ENCODE data around the gene UVRAG.

UVRAG gene

DNA sequence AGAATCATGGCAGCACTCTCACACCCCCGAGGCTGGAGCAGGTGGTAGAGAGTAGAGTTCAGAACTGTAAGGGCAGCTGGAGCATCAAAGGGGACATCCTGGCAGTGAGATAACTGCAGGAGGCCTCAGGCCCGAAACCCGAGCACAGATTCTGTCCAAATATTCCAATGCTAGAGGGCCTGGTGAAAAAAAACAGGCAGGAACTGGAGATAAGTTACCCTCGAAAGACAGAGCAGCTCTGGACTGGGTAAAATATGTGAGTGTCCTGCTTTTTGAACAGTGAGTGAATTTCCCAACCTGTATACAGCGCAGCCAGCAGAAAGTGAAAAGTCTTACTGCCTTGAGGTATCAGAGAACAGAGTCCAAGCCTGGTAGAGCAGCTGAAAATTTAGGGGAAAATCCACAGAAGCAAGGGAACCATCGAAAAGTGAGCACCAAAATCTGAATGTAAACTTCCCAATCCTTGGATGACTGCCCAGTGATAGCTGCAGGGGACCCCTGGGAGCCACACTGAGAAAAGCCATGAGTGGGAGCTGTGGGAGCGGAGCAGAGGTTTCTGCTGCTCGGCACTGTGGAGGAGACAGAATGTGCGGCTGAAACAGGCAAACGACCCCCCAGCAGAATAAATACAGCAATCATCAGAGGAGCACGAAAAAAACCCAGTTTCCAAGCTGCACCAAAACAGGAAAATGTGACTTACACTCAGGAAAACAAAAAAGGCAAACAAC lies 340.7 kb downstream of the UVRAG start:
- Histone ChIP-seq H3K4me3 (replicated peaks; ENCODE audit: insufficient read depth, low read length) (no peak overlapping the region), H3K27ac (replicated peaks) (no peak overlapping the region), H3K27me3 (ENCODE audit: insufficient read depth, poor library complexity, severe bottlenecking) (no peaks in the 10 kb centered on the region)
- TF ChIP-seq, protein P1, sequence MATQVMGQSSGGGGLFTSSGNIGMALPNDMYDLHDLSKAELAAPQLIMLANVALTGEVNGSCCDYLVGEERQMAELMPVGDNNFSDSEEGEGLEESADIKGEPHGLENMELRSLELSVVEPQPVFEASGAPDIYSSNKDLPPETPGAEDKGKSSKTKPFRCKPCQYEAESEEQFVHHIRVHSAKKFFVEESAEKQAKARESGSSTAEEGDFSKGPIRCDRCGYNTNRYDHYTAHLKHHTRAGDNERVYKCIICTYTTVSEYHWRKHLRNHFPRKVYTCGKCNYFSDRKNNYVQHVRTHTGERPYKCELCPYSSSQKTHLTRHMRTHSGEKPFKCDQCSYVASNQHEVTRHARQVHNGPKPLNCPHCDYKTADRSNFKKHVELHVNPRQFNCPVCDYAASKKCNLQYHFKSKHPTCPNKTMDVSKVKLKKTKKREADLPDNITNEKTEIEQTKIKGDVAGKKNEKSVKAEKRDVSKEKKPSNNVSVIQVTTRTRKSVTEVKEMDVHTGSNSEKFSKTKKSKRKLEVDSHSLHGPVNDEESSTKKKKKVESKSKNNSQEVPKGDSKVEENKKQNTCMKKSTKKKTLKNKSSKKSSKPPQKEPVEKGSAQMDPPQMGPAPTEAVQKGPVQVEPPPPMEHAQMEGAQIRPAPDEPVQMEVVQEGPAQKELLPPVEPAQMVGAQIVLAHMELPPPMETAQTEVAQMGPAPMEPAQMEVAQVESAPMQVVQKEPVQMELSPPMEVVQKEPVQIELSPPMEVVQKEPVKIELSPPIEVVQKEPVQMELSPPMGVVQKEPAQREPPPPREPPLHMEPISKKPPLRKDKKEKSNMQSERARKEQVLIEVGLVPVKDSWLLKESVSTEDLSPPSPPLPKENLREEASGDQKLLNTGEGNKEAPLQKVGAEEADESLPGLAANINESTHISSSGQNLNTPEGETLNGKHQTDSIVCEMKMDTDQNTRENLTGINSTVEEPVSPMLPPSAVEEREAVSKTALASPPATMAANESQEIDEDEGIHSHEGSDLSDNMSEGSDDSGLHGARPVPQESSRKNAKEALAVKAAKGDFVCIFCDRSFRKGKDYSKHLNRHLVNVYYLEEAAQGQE (IDR thresholded peaks at IDR 0.05; ENCODE audit: insufficient replicate concordance, low read depth), result no peak
- TF ChIP-seq POLR2AphosphoS5 (IDR thresholded peaks at IDR 0.05; ENCODE audit: low read depth), result no peak
- TF ChIP-seq GABPA (IDR thresholded peaks at IDR 0.05; ENCODE audit: low read depth), result no peak
- TF ChIP-seq SPI1 (IDR thresholded peaks at IDR 0.05; ENCODE audit: borderline replicate concordance, low read depth), result no peak
- DNase-seq (ENCODE audit: low read depth in 1 of 2, low spot score in 1 of 2), result no peak

DNA sequence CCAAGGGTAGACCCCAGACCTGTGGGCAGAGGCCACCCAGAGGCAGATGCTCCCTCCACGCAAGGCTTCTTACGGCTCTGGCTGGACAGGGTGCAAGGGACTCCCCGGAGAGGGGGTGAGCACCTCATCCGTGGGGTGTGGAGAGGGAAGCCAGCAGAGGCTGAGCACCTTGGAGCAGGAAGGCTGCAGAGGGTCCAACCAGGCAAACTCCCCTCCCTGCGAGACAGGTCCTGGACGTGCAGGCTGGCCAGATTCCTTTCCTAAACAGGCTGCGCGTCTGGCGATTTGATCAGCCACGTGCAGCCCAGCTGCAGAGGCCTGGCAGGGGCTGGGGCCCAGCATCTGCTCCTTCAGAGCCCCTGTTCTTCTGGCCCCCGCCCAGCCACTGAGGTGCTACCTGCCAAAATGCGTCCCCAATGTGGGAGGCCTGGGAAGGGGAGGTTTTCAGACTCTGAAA lies 342.0 kb downstream of the UVRAG start:
- Histone ChIP-seq H3K4me3 (replicated peaks; ENCODE audit: insufficient read depth, low read length) (no peak overlapping the region), H3K27me3 (ENCODE audit: insufficient read depth, poor library complexity, severe bottlenecking) (no peaks in the 10 kb centered on the region), H3K27ac (replicated peaks) (no peak overlapping the region)
- DNase-seq (ENCODE audit: low read depth in 1 of 2, low spot score in 1 of 2), result no peak
- TF ChIP-seq SPI1 (IDR thresholded peaks at IDR 0.05; ENCODE audit: borderline replicate concordance, low read depth), result no peak
- TF ChIP-seq POLR2AphosphoS5 (IDR thresholded peaks at IDR 0.05; ENCODE audit: low read depth), result no peak
- TF ChIP-seq, protein P2, sequence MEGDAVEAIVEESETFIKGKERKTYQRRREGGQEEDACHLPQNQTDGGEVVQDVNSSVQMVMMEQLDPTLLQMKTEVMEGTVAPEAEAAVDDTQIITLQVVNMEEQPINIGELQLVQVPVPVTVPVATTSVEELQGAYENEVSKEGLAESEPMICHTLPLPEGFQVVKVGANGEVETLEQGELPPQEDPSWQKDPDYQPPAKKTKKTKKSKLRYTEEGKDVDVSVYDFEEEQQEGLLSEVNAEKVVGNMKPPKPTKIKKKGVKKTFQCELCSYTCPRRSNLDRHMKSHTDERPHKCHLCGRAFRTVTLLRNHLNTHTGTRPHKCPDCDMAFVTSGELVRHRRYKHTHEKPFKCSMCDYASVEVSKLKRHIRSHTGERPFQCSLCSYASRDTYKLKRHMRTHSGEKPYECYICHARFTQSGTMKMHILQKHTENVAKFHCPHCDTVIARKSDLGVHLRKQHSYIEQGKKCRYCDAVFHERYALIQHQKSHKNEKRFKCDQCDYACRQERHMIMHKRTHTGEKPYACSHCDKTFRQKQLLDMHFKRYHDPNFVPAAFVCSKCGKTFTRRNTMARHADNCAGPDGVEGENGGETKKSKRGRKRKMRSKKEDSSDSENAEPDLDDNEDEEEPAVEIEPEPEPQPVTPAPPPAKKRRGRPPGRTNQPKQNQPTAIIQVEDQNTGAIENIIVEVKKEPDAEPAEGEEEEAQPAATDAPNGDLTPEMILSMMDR (IDR thresholded peaks at IDR 0.05; ENCODE audit: insufficient read depth, low read length), result no peak
- TF ChIP-seq GABPA (IDR thresholded peaks at IDR 0.05; ENCODE audit: low read depth), result no peak
- TF ChIP-seq, protein P1 (IDR thresholded peaks at IDR 0.05; ENCODE audit: insufficient replicate concordance, low read depth), result no peak

DNA sequence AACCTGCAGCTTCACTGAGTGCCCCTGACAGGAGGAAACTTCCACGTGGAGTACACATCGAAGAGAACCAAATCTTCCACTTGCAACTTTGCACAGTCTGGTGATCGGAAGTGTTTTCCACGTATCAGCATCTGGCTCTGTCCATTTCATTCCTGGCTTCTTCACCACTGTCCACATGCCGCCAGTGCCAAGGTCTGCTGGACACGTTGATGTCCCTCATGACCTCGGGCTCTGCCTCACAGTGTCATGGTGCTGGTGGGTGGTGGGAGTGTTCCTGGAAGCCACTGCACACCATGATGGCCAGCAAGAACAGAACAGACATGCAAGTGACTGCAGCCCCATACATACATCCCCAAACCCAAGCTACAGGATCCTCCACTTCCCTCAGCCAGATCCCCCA lies 342.9 kb downstream of the UVRAG start:
- H3K4me3 ChIP-seq (replicated peaks; ENCODE audit: insufficient read depth, low read length), result no peak overlapping the region
- no peak for DNase-seq (ENCODE audit: low read depth in 1 of 2, low spot score in 1 of 2)
- no peaks in the 10 kb centered on the region for H3K27me3 ChIP-seq (ENCODE audit: insufficient read depth, poor library complexity, severe bottlenecking)
- no peak for TF ChIP-seq POLR2AphosphoS5 (IDR thresholded peaks at IDR 0.05; ENCODE audit: low read depth)
- TF ChIP-seq, protein P1 (IDR thresholded peaks at IDR 0.05; ENCODE audit: insufficient replicate concordance, low read depth), result no peak
- no peak for TF ChIP-seq GABPA (IDR thresholded peaks at IDR 0.05; ENCODE audit: low read depth)
- TF ChIP-seq, protein P2 (IDR thresholded peaks at IDR 0.05; ENCODE audit: insufficient read depth, low read length), result no peak
- no peak for TF ChIP-seq SPI1 (IDR thresholded peaks at IDR 0.05; ENCODE audit: borderline replicate concordance, low read depth)
- H3K27ac ChIP-seq (replicated peaks), result no peak overlapping the region

Measured in HL-60 (cell line).